Suprapubic skin (tissue), 4 donors: ENCODE results near the gene NEU4. TPM values are rescaled to one million over a fixed set of nuclear protein-coding genes. Genes with fewer than 3 reads are reported as not detected.

ENCODE experiments used
- DNase-seq, 2 donors: peaks; one replicate each; pipeline ENCODE4 v3.0.0-alpha.2; 2019; ENCODE audit warnings: low spot score in 2 of 2
- H3K27ac ChIP-seq: fragments of 200-600 bp; sonication (generic); one replicate; pipeline ENCODE4 v1.5.1; 2019
- H3K27me3 ChIP-seq: fragments of 200-600 bp; sonication (generic); one replicate; pipeline ENCODE4 v1.5.1; 2019
- H3K36me3 ChIP-seq: fragments of 200-600 bp; sonication (generic); one replicate; pipeline ENCODE4 v1.5.1; 2019
- H3K4me1 ChIP-seq: fragments of 200-600 bp; sonication (generic); one replicate; pipeline ENCODE4 v1.5.1; 2019
- H3K4me3 ChIP-seq: fragments of 200-600 bp; sonication (generic); one replicate; pipeline ENCODE4 v1.5.1; 2019; ENCODE audit warnings: mild to moderate bottlenecking
- H3K9me3 ChIP-seq: fragments of 200-600 bp; sonication (generic); one replicate; pipeline ENCODE4 v1.5.1; 2019
- EP300 ChIP-seq: sonication (generic); formaldehyde crosslinking; IDR thresholded peaks from one replicate; pipeline ENCODE4 v1.6.1; 2017; ENCODE audit warnings: antibody characterized with exemption
- POLR2A ChIP-seq, 2 donors: fragments of 450-650 bp; IDR thresholded peaks; one replicate each; pipeline ENCODE4 v1.6.1; 2017; ENCODE audit warnings: antibody characterized with exemption in 2 of 2, mild to moderate bottlenecking in 2 of 2, moderate library complexity in 2 of 2
- POLR2AphosphoS5 ChIP-seq, 3 donors: sonication (generic); formaldehyde crosslinking; IDR thresholded peaks; one replicate each; pipeline ENCODE4 v1.6.1; 2017; ENCODE audit warnings: antibody characterized with exemption in 3 of 3
- WGBS: methylation state at CpG from one replicate; pipeline ENCODE4 v1.1.5; 2018; 5-methylcytosine and 5-hydroxymethylcytosine counted together
- total RNA-seq, 4 donors: library from RNA; depleted of rRNA; stranded (reverse); fragments of >200 nt; gene quantifications; one replicate each; pipeline ENCODE4 v1.1.0, GENCODE V29; 2016
- TF ChIP-seq, protein P1 (sequence below), 2 donors: fragments of 200-600 bp in 1 of 2; fragments of 450-650 bp in 1 of 2; sonication (generic) in 1 of 2; IDR thresholded peaks; one replicate each; pipeline ENCODE4 v1.5.1; 2016 to 2019; ENCODE audit warnings: antibody characterized with exemption in 2 of 2, mild to moderate bottlenecking in 1 of 2, moderate library complexity in 1 of 2

The NEU4 gene
- total RNA-seq, 4 donors from 2014 or later, result 0.21 to 0.70 TPM; not detected in 2

DNA sequence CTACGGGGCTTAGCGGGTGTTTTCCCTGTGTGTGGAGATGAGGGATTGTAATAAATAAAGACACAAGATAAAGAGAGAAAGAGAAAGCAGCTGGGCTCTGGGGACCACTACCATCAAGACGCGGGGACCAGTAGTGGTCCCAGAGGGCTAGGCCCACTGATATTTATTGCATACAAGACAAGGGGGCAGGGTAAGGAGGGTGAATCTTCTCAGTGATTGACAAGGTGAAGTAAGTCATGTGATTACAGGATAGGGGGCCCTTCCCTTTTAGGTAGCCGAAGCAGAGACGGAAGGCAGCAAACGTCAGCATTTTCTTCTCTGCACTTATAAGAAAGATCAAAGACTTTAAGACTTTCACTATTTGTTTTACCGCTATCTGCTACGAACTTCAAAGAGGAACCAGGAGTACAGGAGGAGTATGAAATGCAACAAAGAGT lies 36.9 kb upstream of the NEU4 start:
- DNase-seq, result no peak
- no peak for TF ChIP-seq POLR2AphosphoS5 (IDR thresholded peaks at IDR 0.05)
- no peak for TF ChIP-seq EP300
- TF ChIP-seq, protein P1, sequence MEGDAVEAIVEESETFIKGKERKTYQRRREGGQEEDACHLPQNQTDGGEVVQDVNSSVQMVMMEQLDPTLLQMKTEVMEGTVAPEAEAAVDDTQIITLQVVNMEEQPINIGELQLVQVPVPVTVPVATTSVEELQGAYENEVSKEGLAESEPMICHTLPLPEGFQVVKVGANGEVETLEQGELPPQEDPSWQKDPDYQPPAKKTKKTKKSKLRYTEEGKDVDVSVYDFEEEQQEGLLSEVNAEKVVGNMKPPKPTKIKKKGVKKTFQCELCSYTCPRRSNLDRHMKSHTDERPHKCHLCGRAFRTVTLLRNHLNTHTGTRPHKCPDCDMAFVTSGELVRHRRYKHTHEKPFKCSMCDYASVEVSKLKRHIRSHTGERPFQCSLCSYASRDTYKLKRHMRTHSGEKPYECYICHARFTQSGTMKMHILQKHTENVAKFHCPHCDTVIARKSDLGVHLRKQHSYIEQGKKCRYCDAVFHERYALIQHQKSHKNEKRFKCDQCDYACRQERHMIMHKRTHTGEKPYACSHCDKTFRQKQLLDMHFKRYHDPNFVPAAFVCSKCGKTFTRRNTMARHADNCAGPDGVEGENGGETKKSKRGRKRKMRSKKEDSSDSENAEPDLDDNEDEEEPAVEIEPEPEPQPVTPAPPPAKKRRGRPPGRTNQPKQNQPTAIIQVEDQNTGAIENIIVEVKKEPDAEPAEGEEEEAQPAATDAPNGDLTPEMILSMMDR (IDR thresholded peaks at IDR 0.05), result no peak
- no peak for TF ChIP-seq POLR2A (IDR thresholded peaks at IDR 0.05)
- 47% methylated on average over 9 of the region's 9 CpGs for WGBS
- Histone ChIP-seq H3K27me3 (peaks cover 10% of the 10 kb centered on the region), H3K27ac (no peak overlapping the region), H3K4me3 (no peak overlapping the region), H3K9me3 (no peaks in the 10 kb centered on the region), H3K36me3 (peaks cover 13% of the 10 kb centered on the region), H3K4me1 (peaks cover 13% of the 10 kb centered on the region)

DNA sequence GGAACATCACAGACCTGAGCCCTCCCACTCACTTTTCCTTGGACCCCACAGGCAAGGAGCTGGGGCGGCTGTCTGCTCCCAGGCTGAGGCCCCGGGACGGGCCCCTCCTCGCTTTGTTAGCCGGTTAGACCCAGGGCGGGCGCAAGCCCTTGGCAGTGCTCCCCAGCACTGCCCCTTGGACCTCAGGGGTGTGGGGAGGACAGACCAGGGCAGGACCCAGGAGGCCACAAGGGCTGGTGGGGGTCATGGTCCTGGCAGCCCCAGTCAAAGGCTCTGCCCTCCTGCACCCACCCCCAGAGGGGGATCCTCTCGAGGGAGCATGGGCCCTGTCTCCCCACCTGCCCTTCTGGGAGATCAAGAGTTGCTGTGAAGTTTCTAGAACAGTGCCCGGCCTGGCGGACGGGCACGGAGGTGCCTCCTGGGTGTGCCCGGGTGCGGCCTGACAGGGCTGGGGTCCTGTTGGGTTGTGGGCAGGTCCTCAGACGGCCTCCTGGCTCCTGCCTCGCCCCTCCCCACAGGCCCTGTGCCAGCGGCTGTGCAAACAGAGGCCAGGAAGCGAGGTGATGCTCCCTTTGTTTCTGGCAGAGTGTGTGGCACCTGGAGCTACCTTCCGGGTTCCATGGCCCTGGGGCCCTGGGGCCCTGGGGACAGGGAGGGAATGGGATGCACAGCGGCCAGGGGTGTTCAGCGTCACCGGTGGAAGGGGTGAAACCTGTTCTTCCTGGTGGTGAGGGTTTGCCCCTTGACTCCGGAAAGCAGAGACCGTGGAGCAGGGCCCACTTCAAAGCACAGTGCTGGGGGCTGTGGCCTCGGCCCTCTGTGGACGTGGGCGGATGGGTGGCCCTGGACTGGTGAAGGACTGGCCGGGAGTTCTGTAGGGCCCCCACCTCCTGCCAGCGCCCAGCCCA lies 35.2 kb upstream of the NEU4 start:
- peak in 1 of 2 donors; percentile 65 for DNase-seq
- no peaks in the 10 kb centered on the region for H3K9me3 ChIP-seq

DNA sequence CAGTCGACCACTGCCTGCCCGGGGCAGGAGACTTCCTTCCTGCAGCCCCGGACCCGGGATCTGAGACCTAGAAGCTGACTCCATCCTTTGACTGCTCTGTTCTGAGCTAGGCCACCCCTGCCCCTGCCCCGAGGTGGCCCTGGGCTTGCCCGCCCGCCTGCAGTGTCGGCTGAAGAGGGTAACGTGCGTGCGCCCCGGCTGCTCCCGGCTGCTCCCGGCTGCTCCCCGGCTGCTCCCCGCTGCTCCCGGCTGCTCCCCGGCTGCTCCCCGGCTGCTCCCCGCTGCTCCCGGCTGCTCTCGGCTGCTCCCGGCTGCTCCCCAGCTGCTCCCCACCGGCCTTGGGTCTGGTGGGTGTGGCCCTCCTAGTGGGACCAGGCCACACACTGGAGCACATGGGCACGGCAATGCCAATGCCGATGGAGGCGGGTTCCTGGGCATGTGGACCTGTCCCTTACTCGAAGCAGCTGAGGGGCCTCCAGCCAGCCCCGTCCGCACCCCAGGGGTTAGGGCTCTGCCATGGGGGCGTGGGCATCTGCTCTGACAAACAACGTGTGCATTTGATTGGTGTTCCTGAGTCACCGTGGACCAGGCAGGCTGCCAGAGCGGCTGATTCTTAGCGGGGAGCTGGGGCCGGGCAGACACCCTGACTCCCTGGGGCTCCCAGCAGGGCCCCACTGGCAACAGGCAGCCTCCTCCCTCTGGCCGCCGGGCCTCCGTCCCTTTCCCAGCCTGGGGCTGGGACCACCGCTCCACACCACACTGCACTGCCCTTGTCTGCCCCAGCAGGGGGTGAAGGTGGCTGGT lies 34.4 kb upstream of the NEU4 start:
- Histone ChIP-seq H3K4me3 (no peak overlapping the region), H3K27ac (no peak overlapping the region), H3K27me3 (peaks cover 10% of the 10 kb centered on the region), H3K36me3 (no peaks in the 10 kb centered on the region), H3K9me3 (no peaks in the 10 kb centered on the region), H3K4me1 (peaks cover 20% of the 10 kb centered on the region)
- peak in 1 of 2 donors; percentile 67 for DNase-seq
- WGBS, result 68% methylated on average over 4 of the region's 40 CpGs
- TF ChIP-seq, protein P1 (IDR thresholded peaks at IDR 0.05), result no peak
- TF ChIP-seq POLR2AphosphoS5 (IDR thresholded peaks at IDR 0.05), result no peak
- TF ChIP-seq EP300, result no peak
- TF ChIP-seq POLR2A (IDR thresholded peaks at IDR 0.05), result no peak

More for the DNA sequence above, 35.2 kb upstream of the NEU4 start:
- peaks cover 20% of the 10 kb centered on the region for H3K4me1 ChIP-seq
- no peak for TF ChIP-seq EP300
- no peak for TF ChIP-seq POLR2AphosphoS5 (IDR thresholded peaks at IDR 0.05)
- TF ChIP-seq, protein P1 (IDR thresholded peaks at IDR 0.05), result no peak
- TF ChIP-seq POLR2A (IDR thresholded peaks at IDR 0.05), result no peak
- no peak overlapping the region for H3K27ac ChIP-seq
- peaks cover 10% of the 10 kb centered on the region for H3K27me3 ChIP-seq
- H3K36me3 ChIP-seq, result peaks cover 2% of the 10 kb centered on the region
- H3K4me3 ChIP-seq, result no peak overlapping the region
- 55% methylated on average over 21 of the region's 29 CpGs for WGBS

DNA sequence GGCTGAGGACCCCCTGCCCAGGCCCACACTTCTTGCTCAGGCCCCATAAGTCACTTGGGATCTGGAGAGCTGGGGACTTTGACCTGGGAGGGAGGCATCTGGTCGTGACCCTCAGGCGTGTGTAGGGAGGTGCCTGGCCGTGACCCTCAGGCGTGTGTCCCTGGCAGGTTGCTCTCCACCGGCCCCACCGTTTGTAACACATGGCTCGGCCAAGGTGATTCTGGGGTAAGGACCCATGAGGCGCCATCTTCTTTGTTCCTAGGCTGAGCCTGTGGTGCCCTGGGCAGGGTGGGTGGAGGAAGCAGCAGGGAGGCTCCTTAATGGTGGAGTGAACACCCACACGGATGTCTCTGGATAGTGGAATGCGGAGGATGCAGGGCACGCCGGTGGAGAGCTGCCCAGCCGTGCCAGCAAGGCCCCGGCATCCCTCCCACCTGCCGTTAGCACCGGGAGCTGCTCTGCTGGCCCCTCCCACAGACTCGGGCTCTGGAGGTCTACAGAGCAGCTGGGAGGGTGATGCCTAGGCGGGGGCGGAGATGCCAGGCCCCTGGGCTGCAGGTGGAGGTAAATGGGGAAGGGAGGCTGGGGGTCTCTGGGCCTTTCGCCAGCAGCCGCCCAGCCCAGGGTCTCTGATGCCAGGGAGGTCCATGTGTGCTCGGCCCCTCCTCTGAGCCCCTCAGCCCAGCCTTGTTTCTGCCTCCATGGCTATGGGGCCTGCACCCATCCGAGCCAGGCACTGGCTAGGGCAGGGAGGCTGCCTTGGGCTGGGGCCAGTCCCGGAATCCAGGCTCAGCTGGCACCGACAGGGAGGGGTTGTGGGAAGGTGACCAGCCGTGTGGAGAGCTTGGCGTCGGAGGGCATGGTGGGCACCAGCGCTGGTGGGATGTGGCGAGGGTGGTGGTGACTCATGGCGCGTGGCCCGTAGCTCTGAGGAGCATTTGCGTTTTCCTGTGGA lies 33.5 kb upstream of the NEU4 start:
- Histone ChIP-seq H3K27ac (no peak overlapping the region), H3K36me3 (no peaks in the 10 kb centered on the region), H3K4me3 (no peak overlapping the region), H3K9me3 (no peaks in the 10 kb centered on the region), H3K27me3 (peaks cover 10% of the 10 kb centered on the region), H3K4me1 (peaks cover 20% of the 10 kb centered on the region)
- WGBS, result 71% methylated on average over 29 of the region's 34 CpGs
- no peak for TF ChIP-seq POLR2A (IDR thresholded peaks at IDR 0.05)
- no peak for TF ChIP-seq EP300
- TF ChIP-seq, protein P1 (IDR thresholded peaks at IDR 0.05), result no peak
- TF ChIP-seq POLR2AphosphoS5 (IDR thresholded peaks at IDR 0.05), result no peak
- DNase-seq, result peak in 1 of 2 donors; percentile 65
